NCI-H345 (cell line): ENCODE results near the gene KCP.

ENCODE experiments used
- DNase-seq: peaks from one replicate; lab custom pipeline; 2025; lab: John Stamatoyannopoulos, UW

The KCP gene

GRCh38 chr7:128874140-128875031, 36.1 kb downstream of the KCP start:
- peak; percentile 37 for DNase-seq

DNA sequence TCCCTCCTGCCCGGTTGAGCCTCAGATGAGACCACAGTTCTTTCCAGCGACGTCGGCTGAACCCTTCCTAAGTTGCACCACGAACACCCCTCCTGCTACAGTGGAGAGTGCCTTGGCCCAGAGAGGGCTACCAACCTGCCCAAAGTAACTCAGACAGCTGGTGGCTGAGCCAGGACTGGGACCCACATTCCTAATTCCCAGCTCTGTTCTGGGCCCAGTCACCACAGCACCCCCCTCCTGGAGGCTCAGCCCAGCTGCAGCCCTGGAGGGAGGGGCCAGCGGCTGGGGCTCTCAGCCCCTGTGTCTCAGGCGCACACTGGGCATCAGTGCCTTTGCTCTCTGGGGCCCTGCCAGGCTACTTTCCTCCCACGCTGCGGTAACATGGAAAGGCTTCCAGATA, 37.3 kb downstream of the KCP start:
- DNase-seq: no peak

DNA sequence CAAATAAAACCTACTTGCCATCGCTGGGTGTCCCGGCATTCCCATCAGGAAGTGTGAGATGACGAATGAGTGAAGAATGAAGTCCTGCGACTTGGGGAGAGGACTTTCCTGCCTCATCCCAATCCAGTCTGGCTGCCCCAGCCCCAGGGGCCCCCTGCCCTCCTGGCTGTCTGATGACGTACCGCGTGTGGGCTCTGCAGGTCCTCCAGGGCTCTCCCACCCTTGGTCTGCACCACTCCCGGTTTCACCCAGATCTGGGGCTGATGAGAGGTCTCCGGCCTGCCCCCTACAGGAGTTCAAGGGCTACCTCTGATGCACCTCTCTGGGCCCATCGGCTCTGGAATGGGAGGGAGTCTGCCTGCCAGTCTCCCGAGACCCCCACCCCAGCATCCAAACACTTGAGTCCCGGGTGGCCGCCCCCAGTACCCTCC, 38.1 kb downstream of the KCP start:
- DNase-seq: no peak

DNA sequence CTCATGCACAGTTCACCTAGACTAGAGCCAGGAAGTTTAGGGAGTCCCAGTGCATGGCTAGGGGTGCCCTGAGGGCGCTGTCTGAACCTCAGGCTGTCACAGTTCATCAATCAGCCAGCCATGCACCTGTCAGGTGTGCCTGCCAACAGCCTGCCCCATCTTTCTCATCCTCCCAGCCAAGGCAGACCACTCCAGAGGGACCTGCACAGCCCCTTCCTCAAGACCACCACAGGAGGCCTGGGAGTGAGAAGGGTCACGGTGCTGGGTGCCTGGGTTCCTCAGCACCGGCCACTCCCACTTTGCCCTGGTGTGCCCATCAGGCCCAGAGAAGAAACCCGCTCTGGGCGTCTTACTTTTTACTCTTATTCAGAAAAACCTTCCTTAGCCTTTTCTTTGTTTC, 39.5 kb downstream of the KCP start:
- DNase-seq: no peak

DNA sequence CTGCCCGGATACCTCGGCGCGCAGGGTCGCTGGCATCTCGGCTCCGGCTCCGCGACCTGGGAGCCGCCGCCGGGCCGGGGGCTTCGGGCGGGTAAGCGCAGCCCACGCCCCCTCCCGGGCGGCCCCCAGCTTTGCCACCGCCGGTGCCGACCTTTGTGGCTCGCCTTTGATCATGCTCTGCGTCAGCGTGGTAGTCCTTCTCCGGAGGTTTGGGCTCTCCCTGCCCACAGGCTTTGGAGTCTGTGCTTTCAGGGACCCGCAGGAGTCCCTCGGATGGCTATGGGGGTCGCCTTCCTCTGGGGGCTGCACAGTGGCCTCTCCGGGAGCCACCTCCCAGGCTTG, 40.6 kb downstream of the KCP start:
- no peak for DNase-seq

- DNase-seq: peak; percentile 67
These were observed 41.2 kb downstream of the KCP start for GRCh38 chr7:128869138-128869943.

GRCh38 chr7:128868624-128869137, 41.8 kb downstream of the KCP start:
- no peak for DNase-seq

- peak; percentile 82 for DNase-seq
These were observed 42.5 kb downstream of the KCP start for GRCh38 chr7:128867842-128868623.

GRCh38 chr7:128867241-128867640, 43.3 kb downstream of the KCP start:
- DNase-seq: no peak

- DNase-seq: no peak
These were observed 44.3 kb downstream of the KCP start for GRCh38 chr7:128865996-128866877.

DNA sequence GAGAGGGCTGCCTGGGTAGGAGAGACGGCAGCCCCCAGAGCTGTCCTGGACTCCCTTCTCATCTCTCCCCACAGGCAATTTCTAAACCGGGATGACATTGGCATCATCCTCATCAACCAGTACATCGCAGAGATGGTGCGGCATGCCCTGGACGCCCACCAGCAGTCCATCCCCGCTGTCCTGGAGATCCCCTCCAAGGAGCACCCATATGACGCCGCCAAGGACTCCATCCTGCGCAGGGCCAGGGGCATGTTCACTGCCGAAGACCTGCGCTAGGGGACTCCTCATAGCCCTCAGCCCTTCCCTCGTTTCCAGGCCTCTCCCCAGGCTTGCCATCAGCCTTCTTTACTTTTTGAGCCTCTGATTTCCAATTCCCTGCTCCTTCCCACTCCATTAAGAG, 45.2 kb downstream of the KCP start:
- DNase-seq: no peak

- peak; percentile 36 for DNase-seq
These were observed 47.0 kb downstream of the KCP start for GRCh38 chr7:128863433-128863989.

- peak; percentile 96 for DNase-seq
These were observed 47.7 kb downstream of the KCP start, which contains the start of gene ATP6V1F for GRCh38 chr7:128862571-128863432. Gene ATP6V1F (plus strand): TSS chr7:128862856. CDS start chr7:128862905, 49 bp downstream.

DNA sequence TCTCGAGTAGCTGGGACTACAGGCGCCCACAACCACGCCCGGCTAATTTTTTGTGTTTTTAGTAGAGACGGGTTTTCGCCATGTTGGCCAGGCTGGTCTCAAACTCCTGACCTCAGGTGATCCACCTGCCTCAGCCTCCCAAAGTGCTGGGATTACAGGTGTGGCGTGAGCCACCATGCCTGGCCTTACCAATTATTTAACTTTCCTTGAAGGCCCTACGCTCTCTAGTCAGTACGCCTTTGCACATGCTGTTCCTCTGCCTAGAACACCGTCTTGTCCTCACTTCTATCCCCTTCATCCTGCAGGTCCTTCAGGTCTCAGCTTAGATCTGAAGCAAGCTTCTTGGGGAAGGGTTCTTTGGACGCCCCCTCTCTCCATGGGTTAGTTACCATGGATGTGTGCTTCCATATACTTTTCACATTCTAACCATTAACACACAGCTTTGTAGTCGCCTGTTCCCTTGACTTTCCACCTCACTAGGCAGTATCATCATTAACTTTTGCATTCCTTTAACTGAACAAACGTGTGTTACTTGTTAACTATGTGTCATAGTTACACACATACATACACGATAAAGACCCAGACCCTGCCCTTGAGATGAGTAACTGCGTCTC, 48.4 kb downstream of the KCP start:
- no peak for DNase-seq

DNA sequence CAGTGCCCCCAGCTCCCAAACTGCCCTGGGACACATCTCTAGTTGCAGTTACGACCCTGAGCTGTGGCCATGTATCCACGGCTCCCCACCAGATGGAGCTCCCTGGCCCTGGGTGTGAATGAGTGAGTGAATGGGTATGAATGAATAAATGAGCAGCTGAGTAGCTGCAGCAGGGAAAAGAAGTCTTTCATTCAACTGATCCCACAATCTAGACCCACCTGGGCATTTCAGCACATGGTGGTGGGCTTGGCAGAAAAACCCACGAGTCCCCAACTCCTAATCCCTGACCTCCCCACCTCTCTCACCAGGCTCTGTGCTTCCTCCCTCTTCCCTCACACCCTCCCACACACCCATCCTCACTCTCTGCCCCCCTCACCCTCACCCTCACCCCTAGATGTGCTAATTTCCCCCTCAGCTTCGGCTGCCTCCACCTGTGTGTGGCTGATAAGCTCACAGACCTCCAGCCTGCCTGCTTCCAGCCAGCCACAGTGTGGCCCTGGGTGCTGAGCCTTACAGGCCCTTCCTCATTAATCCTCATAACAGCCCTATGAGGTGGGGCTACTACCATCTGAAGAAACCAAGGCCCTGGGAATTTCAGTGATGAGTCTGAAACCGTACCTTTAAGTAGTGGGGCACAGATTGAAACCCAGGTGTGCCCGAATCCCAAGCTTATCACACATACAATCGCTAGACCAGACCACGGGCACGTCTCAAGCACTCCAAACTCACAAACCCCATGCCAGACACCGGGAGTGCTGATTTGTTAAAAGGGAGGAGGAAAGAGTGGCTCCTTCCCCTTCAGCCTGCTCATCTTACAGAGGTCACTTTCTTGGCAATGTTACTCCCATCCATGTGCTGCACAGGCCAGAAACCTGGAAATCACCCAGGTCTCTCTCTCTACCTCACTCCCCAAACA, 50.1 kb downstream of the KCP start:
- DNase-seq: no peak

DNA sequence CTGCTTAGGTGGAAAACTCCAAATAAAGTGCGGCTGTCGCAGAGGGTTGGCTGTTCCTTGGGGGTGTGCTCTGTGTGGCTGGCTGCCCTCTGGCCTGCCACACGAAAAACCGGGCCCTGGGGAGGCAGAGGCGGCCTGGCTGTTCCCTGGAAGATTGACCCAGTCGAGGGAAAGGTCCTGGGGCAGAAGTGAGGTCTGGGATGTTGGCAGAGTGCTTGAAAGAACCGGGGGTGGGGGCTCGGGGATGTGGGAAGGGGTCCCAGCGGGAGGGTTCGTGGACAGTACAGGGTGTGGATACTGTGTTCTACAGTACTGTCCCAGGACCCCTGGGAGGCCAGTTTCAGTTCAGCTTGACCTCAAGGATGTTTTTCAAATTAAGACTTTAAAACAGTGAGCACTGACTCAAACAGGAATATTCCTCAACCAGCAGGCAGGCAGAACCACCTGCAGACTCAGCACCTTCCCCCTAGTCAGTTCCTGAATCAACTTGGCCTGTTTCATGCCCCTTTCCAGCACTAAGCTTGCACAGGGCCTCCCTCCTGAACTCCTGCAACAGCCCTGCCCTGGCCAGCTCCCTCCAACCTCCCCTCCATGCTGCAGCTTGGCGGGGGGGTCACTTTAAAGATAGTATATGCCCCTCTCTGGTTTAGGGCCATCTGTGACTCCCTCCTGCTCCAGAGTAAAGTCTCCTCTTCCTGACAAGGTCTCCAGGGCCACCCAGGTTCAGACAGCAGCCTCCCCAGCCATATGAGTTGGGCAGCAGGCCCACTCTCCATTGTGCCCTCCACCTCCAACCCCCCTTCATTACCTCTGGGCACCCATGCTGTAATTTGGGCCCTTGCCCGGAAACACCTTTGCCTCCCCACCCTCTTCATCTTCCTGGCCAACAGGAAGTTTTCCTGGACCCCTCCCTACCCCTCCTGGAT, 51.0 kb downstream of the KCP start:
- DNase-seq: no peak
